Brain microvascular endothelial cell (primary cell): Measurements from ENCODE around the gene DLG5.

ENCODE experiments used
- DNase-seq: peaks from one replicate; pipeline ENCODE4 v3.0.0-alpha.2; 2020
- H3K27ac ChIP-seq: fragments of 250-450 bp; sonication (Bioruptor Pico); 2 replicates; pipeline ENCODE4 v1.5.1; 2020; ENCODE audit warnings: mild to moderate bottlenecking, moderate library complexity
- H3K27me3 ChIP-seq: fragments of 250-450 bp; sonication (Bioruptor Pico); replicated peaks from 2 replicates; pipeline ENCODE4 v1.5.1; 2020; ENCODE audit warnings: mild to moderate bottlenecking
- H3K36me3 ChIP-seq: fragments of 250-450 bp; sonication (Bioruptor Pico); replicated peaks from 2 replicates; pipeline ENCODE4 v1.5.1; 2020; ENCODE audit warnings: mild to moderate bottlenecking
- H3K4me3 ChIP-seq: 2 replicates; pipeline ENCODE4 v1.5.1; 2011; ENCODE audit warnings: low read depth, mild to moderate bottlenecking, control low read depth, low read length, moderate library complexity
- in situ Hi-C: cut with HindIII; loops from 2 replicates; pipeline ENCODE4 v1.10.0; 2017; ENCODE audit warnings: low sequenced_read_pairs, low pct_ligation_motif_present
- TF ChIP-seq, protein P1 (sequence below): IDR thresholded peaks from 2 replicates; pipeline ENCODE4 v1.5.1; 2011; ENCODE audit warnings: low read depth, mild to moderate bottlenecking, moderate library complexity, low read length, control low read depth, inconsistent platforms; ENCODE audit errors: missing control alignments

DLG5 gene

DNA sequence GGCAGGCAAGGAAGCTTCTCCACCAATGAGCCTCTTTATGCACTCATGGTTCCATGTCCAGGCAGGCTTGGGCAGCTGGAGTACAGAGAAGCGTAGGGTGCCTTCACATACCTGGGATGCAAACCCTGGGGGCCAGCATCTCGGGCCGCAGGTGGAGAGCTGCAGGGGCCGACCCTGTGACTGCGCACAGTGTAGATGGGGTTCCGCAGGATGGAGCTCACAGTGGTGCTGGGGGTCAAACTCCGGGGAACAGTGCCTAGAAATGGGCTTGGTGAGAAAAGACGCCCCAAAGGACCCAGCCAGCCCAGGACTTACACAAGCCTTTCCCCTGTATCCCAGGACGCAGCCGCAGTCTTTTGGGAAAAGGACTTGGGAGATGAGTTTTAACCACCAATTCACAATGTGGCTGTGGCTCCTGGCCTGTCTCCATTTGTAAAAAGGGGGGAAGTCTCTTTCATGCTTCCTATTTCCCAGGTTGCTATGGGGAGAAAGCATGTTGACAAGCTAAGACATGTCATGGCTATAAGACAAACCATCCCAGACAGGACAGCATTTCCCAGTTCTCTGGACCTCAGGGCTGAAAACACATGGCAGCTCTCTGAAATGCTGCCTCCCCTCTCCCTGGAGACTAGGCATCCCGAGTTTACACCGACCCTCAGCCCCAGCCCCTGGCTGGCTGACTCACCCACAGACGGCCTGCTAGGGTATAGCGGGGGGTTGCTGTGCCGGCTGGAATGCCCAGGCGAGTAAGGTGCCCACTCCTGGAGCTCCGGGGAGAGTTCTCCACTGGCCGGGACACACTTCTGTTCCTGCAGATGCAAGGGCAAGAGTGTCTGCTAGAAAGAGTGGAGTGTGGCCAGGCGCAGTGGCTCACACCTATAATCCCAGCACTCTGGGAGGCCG lies 107.1 kb downstream of the DLG5 start:
- H3K27me3 ChIP-seq, result no peaks in the 10 kb centered on the region
- DNase-seq, result no peak
- TF ChIP-seq, protein P1, sequence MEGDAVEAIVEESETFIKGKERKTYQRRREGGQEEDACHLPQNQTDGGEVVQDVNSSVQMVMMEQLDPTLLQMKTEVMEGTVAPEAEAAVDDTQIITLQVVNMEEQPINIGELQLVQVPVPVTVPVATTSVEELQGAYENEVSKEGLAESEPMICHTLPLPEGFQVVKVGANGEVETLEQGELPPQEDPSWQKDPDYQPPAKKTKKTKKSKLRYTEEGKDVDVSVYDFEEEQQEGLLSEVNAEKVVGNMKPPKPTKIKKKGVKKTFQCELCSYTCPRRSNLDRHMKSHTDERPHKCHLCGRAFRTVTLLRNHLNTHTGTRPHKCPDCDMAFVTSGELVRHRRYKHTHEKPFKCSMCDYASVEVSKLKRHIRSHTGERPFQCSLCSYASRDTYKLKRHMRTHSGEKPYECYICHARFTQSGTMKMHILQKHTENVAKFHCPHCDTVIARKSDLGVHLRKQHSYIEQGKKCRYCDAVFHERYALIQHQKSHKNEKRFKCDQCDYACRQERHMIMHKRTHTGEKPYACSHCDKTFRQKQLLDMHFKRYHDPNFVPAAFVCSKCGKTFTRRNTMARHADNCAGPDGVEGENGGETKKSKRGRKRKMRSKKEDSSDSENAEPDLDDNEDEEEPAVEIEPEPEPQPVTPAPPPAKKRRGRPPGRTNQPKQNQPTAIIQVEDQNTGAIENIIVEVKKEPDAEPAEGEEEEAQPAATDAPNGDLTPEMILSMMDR, result no peak
- no peak overlapping the region for H3K27ac ChIP-seq
- peaks cover 25% of the 10 kb centered on the region for H3K36me3 ChIP-seq
- in situ Hi-C loops, result no loop called here
- no peak overlapping the region for H3K4me3 ChIP-seq

DNA sequence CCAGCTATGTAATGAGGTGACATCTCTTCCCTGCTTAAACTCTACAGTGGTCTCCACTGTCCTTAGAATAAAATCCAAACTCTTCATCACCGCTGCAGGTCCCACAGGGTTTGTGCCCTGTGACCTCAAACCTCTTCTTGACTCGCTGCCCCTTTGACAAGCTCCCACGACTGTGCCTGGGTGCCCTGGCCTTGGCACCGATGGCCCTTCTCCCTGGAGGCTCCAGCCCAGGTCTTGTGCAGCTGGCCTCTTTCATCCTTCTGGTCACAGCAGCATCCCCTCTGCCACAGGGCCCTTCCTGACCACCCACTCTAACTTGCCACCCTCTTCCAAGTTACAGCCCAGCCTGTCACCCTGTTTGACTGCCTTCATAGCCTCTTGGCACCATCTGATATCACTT lies 108.2 kb downstream of the DLG5 start:
- no peak overlapping the region for H3K27ac ChIP-seq
- in situ Hi-C loops, result no loop called here
- H3K36me3 ChIP-seq, result peaks cover 25% of the 10 kb centered on the region
- no peak overlapping the region for H3K4me3 ChIP-seq
- no peak for DNase-seq
- no peaks in the 10 kb centered on the region for H3K27me3 ChIP-seq
- TF ChIP-seq, protein P1, result no peak

DNA sequence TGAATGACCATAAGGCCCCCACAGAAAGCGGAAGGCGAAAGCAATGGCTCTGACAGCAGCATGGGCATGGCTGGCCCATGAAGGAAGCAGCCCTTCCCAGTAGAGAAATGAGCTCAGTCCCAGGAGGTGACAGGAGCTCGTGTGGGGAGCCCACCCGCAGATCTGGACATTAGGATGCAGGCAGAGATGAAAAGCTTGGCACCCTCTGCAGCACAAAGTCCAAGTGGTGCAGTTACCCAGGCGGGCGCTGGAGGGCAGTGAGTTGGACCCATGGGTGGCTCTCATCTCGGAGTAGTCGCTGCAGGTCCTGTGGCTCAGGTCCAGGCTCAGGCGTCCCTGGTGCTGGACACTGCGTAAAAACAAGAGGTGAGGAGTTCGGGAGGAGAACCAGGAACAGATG lies 109.0 kb downstream of the DLG5 start:
- Histone ChIP-seq H3K36me3 (peaks cover 27% of the 10 kb centered on the region), H3K27ac (no peak overlapping the region), H3K27me3 (no peaks in the 10 kb centered on the region), H3K4me3 (no peak overlapping the region)
- no peak for DNase-seq
- TF ChIP-seq, protein P1, result no peak
- in situ Hi-C loops, result no loop called here

GRCh38 chr10:77816311-77816710 lies 110.2 kb downstream of the DLG5 start:
- H3K27ac ChIP-seq, result no peak overlapping the region
- DNase-seq, result no peak
- H3K4me3 ChIP-seq, result no peak overlapping the region
- H3K36me3 ChIP-seq, result peaks cover 30% of the 10 kb centered on the region
- TF ChIP-seq, protein P1, result no peak
- in situ Hi-C loops, result no loop called here
- no peaks in the 10 kb centered on the region for H3K27me3 ChIP-seq

DNA sequence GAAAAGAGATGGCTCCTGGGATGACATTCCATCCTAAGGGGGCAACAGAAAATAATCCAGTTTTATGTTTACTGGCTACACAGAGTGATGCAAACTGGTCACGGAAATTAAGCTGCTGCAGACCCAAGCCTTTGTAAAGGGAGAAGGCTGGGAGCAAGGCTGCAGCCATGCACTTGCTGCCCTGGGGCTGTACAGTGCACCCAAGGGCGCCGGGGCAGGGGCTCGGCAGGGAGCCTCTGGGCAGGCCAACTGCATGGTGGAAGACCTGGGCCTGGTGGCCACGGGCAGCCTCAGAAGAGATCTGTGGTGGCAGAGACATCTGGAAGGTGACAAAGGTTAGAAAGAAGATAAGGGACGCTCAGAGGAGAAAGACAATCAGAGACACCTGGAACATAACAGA lies 113.8 kb downstream of the DLG5 start:
- Histone ChIP-seq H3K36me3 (peaks cover 45% of the 10 kb centered on the region), H3K27ac (no peak overlapping the region), H3K27me3 (no peaks in the 10 kb centered on the region), H3K4me3 (no peak overlapping the region)
- no peak for DNase-seq
- TF ChIP-seq, protein P1, result no peak
- in situ Hi-C loops, result no loop called here
